Spleen (tissue), 11 donors: ENCODE results near the gene ITCH. TPM values are rescaled to one million over a fixed set of nuclear protein-coding genes. Genes with fewer than 3 reads are reported as not detected.
"Not testable (repeated sequence)": the region's sequence is repeated elsewhere in the genome, so short reads cannot be mapped to it uniquely, and the experiment has no call there.

Experiments used
- DNase-seq: peaks from one replicate; pipeline ENCODE4 v3.0.0-alpha.2; 2020
- H3K27ac ChIP-seq, 8 donors: fragments of 200-600 bp; sonication (generic) in 7 of 8; 1 replicate in 4 of 8; 2 replicates in 4 of 8; pipeline versions ENCODE4 v1.5.0 to v1.8.0; 2016 to 2021; ENCODE audit warnings: inconsistent platforms in 4 of 8, mild to moderate bottlenecking in 4 of 8, moderate library complexity in 1 of 8
- H3K27me3 ChIP-seq, 7 donors: fragments of 200-600 bp; sonication (generic) in 6 of 7; replicated peaks in 1 of 7; 1 replicate in 4 of 7; 2 replicates in 3 of 7; pipeline versions ENCODE4 v1.5.0 to v1.8.0; 2016 to 2021; ENCODE audit warnings: inconsistent platforms in 3 of 7, mild to moderate bottlenecking in 1 of 7
- H3K36me3 ChIP-seq, 6 donors: fragments of 200-600 bp; sonication (generic) in 5 of 6; 1 replicate in 4 of 6; 2 replicates in 2 of 6; pipeline versions ENCODE4 v1.5.0 to v1.8.0; 2016 to 2021; ENCODE audit warnings: inconsistent platforms in 2 of 6
- H3K4me1 ChIP-seq, 6 donors: fragments of 200-600 bp; sonication (generic) in 5 of 6; 1 replicate in 3 of 6; 2 replicates in 3 of 6; pipeline versions ENCODE4 v1.5.0 to v1.8.0; 2016 to 2021; ENCODE audit warnings: inconsistent platforms in 3 of 6
- H3K4me3 ChIP-seq, 8 donors: fragments of 200-600 bp; sonication (generic) in 7 of 8; 1 replicate in 4 of 8; 2 replicates in 4 of 8; pipeline versions ENCODE4 v1.5.0 to v1.8.0; 2016 to 2021; ENCODE audit warnings: inconsistent platforms in 4 of 8, mild to moderate bottlenecking in 4 of 8, moderate library complexity in 2 of 8
- H3K9me3 ChIP-seq, 8 donors: fragments of 200-600 bp; sonication (generic) in 7 of 8; 1 replicate in 4 of 8; 2 replicates in 4 of 8; pipeline versions ENCODE4 v1.5.0 to v1.8.0; 2016 to 2021; ENCODE audit warnings: inconsistent platforms in 4 of 8
- POLR2A ChIP-seq, 3 donors: fragments of 450-650 bp; IDR thresholded peaks; one replicate each; pipeline ENCODE4 v1.5.1; 2017; ENCODE audit warnings: antibody characterized with exemption in 3 of 3, mild to moderate bottlenecking in 1 of 3
- POLR2AphosphoS5 ChIP-seq, 3 donors: sonication (generic); formaldehyde crosslinking; IDR thresholded peaks; one replicate each; pipeline ENCODE4 v1.5.1; 2017; ENCODE audit warnings: antibody characterized with exemption in 3 of 3
- WGBS, 5 donors: extraction: QIAGEN DNeasy Blood & Tissue Kit in 3 of 5; methylation state at CpG; one replicate each; pipeline versions ENCODE4 v1.1.5 to v1.1.7; 2013 to 2018; 5-methylcytosine and 5-hydroxymethylcytosine counted together
- intact Hi-C: fragments of 100-400 bp; cut with DNase I; formaldehyde crosslinking; loops from one replicate; pipeline ENCODE4 v1.15.0; 2023; ENCODE audit warnings: low total_unique reads
- polyA plus RNA-seq, 3 donors: library from polyadenylated mRNA; stranded (reverse); fragments of 200-250 nt; gene quantifications; one replicate each; pipeline ENCODE4 v1.2.1, GENCODE V29; 2013
- total RNA-seq, 7 donors: library from RNA; depleted of rRNA in 3 of 7; stranded (reverse); fragments of >200 nt in 3 of 7; fragmentation: NEBNext Ultra II Directional in 4 of 7; extraction: Animal tissue kit (Norgen Biotek cat#: 25700) in 4 of 7; gene quantifications; one replicate each; pipeline versions ENCODE4 v1.1.0 to v1.2.1, GENCODE V29; 2016 to 2021
- TF ChIP-seq, protein P1 (sequence below), 11 experiments: fragments of 200-600 bp in 7 of 11; fragments of 450-650 bp in 4 of 11; sonication (generic) in 4 of 11; IDR thresholded peaks in 8 of 11; conservative IDR thresholded peaks in 3 of 11; 1 replicate in 7 of 11; 2 replicates in 4 of 11; pipeline versions ENCODE4 v1.4.0 to v1.8.0; 2016 to 2021; ENCODE audit warnings: antibody characterized with exemption in 11 of 11, inconsistent platforms in 4 of 11, mild to moderate bottlenecking in 1 of 11
- donor health status: healthy with polysubstance abuse.
- donor health status: DM: no; HTN: no; CAD: no; lungs with moderate emphysema.
- donor health status: DM: no; HTN: no; CAD: no.
- donor health status: Bipolar disorder and iron deficiency.
- donor health status: healthy.
- donor health status: DM: no; HTN: no; CAD: no.
- donor health status: DM: yes; HTN: yes; CAD: no.

ITCH gene
- total and polyA plus RNA-seq, 10 donors, result 6.9 to 72.7 (median 61.6) TPM

GRCh38 chr20:34512955-34513419 is 149.9 kb downstream of the ITCH start:
- H3K9me3 ChIP-seq, result no peaks in the 10 kb centered on the region
- no peaks in the 10 kb centered on the region for H3K27me3 ChIP-seq
- no peak overlapping the region for H3K4me3 ChIP-seq
- H3K27ac ChIP-seq, result peak overlapping the region in 1 of 8 donors; percentile 23
- intact Hi-C loops, result no loop called here
- H3K36me3 ChIP-seq, result peaks cover 0 to 50% (median 5%) of the 10 kb centered on the region in 6 donors
- peaks cover 10 to 36% (median 26%) of the 10 kb centered on the region in 6 donors for H3K4me1 ChIP-seq
- TF ChIP-seq POLR2A (IDR thresholded peaks at IDR 0.05), result no peak
- TF ChIP-seq, protein P1, sequence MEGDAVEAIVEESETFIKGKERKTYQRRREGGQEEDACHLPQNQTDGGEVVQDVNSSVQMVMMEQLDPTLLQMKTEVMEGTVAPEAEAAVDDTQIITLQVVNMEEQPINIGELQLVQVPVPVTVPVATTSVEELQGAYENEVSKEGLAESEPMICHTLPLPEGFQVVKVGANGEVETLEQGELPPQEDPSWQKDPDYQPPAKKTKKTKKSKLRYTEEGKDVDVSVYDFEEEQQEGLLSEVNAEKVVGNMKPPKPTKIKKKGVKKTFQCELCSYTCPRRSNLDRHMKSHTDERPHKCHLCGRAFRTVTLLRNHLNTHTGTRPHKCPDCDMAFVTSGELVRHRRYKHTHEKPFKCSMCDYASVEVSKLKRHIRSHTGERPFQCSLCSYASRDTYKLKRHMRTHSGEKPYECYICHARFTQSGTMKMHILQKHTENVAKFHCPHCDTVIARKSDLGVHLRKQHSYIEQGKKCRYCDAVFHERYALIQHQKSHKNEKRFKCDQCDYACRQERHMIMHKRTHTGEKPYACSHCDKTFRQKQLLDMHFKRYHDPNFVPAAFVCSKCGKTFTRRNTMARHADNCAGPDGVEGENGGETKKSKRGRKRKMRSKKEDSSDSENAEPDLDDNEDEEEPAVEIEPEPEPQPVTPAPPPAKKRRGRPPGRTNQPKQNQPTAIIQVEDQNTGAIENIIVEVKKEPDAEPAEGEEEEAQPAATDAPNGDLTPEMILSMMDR (IDR thresholded peaks at IDR 0.05 in 8 of 11, conservative IDR thresholded peaks at IDR 0.05 in 3 of 11), result no peak
- TF ChIP-seq POLR2AphosphoS5 (IDR thresholded peaks at IDR 0.05), result no peak
- DNase-seq, result no peak

DNA sequence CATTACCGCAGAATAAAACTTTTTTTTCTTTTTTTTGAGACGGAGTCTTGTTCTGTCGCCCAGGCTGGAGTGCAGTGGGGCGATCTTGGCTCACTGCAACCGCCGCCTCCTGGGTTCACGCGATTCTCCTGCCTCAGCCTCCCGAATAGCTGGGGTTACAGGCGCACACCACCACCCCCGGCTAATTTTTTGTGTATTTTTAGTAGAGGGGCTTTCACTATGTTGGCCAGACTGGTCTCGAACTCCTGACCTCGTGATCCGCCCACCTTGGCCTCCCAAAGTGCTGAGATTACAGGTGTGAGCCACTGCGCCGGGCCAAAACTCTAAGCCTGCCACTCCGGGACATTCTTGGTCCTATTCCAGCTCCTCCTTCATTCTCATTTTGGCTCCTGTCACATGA is 151.0 kb downstream of the ITCH start:
- DNase-seq, H3K9me3 ChIP-seq, intact Hi-C loops, H3K27me3 ChIP-seq, H3K4me3 ChIP-seq: not testable (repeated sequence)
- WGBS, 5 donors, result 95 to 98% (median 96%) methylated on average over 17 of the region's 17 CpGs
- Histone ChIP-seq H3K27ac (peak overlapping the region in 1 of 8 donors; percentile 95), H3K4me1 (peaks cover 15 to 47% (median 34%) of the 10 kb centered on the region in 6 donors), H3K36me3 (peaks cover 0 to 43% (median under 1%) of the 10 kb centered on the region in 6 donors)
- peak in 1 of 3 donors; percentile 11 for TF ChIP-seq POLR2AphosphoS5 (IDR thresholded peaks at IDR 0.05)

- 22 to 31% (median 24%) methylated on average over 19 of the region's 19 CpGs for WGBS, 5 donors
- intact Hi-C loops, result no loop called here
- Histone ChIP-seq H3K36me3 (peaks cover 0 to 43% (median 3%) of the 10 kb centered on the region in 6 donors), H3K9me3 (no peaks in the 10 kb centered on the region), H3K4me1 (peaks cover 17 to 56% (median 43%) of the 10 kb centered on the region in 6 donors), H3K27ac (peak overlapping the region; percentile 81 to 97 (median 95)), H3K27me3 (no peaks in the 10 kb centered on the region), H3K4me3 (peak overlapping the region; percentile 60 to 94 (median 78))
- TF ChIP-seq POLR2AphosphoS5 (IDR thresholded peaks at IDR 0.05), result no peak
- TF ChIP-seq, protein P1 (IDR thresholded peaks at IDR 0.05 in 8 of 11, conservative IDR thresholded peaks at IDR 0.05 in 3 of 11), result peak in 1 of 11 experiments; percentile 4
- no peak for DNase-seq
These were observed 151.9 kb downstream of the ITCH start for GRCh38 chr20:34514897-34515483.

GRCh38 chr20:34515484-34516246 is 152.6 kb downstream of the ITCH start:
- H3K27me3 ChIP-seq, result no peaks in the 10 kb centered on the region
- H3K36me3 ChIP-seq, result peaks cover 0 to 43% (median 3%) of the 10 kb centered on the region in 6 donors
- H3K27ac ChIP-seq, result peak overlapping the region; percentile 81 to 97 (median 95)
- DNase-seq, result peak; percentile 90
- peaks cover 17 to 63% (median 48%) of the 10 kb centered on the region in 6 donors for H3K4me1 ChIP-seq
- intact Hi-C loops, result no loop called here
- TF ChIP-seq, protein P1 (IDR thresholded peaks at IDR 0.05 in 8 of 11, conservative IDR thresholded peaks at IDR 0.05 in 3 of 11), result no peak
- peak; percentile 4 to 68 (median 26) for TF ChIP-seq POLR2AphosphoS5 (IDR thresholded peaks at IDR 0.05)
- TF ChIP-seq POLR2A (IDR thresholded peaks at IDR 0.05), result no peak
- WGBS, 5 donors, result 1 to 3% (median 2%) methylated on average over 32 to 36 of the region's 36 CpGs
- H3K9me3 ChIP-seq, result no peaks in the 10 kb centered on the region
- H3K4me3 ChIP-seq, result peak overlapping the region; percentile 60 to 94 (median 78)
